ENCODE data around the gene CC2D1A.

CC2D1A gene

DNA sequence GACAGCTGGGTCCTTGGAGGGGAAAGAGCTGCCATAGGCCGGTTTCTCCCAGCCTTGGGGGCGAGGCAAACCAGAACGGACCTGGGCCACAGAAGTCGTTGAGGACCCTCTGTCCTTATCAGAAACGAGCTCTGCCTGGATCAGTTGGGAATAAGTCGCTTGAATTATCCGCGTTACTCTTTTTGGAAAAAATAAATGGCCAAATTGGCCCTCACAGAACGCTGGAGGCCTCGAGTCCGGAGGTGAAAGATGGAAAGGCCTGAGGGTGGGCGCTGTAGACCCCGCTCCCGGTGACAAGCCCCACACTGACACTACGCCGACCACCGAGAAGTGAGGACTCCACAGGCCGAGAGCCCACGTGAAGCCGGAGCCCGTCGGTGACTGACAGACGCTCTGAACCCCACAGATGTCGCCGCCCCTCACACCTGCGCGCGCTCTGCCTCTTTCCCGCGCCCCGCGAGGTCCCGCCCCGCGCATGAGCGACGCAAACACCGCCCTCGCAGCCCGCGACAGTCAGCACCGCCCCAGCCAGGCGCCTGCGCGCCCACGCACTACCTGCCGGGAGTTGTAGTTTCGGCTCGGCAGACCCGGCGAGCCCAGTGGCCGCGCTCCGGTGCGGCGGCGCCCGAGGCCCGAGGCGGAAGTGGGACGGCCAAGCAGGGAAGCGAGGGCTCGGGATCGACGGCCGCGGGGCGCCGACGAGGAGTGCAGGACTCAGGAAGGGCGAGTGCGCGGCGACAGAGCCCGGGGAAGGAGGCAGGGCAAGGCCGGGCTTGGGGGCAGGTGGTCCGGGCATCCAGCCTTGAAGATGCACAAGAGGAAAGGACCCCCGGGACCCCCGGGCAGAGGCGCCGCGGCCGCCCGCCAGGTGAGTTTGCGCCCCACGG, at the start of gene CC2D1A, which contains the start of gene BRME1:
Gene CC2D1A (plus strand): TSS at position 568 of the 887 bp plus-strand sequence. CDS start 241 bp downstream, at position 809.
Gene BRME1 (minus strand): TSS at position 484 of the 887 bp plus-strand sequence. CDS start 1,225 bp downstream, outside the sequence.
- H3K4me1 ChIP-seq (ENCODE audit: control insufficient read depth in 2 of 2, insufficient read depth in 2 of 2, low read length in 2 of 2): peaks cover 15 to 22% of the 10 kb centered on the region in 2 donors
- peaks cover 2 to 7% of the 10 kb centered on the region in 2 donors for H3K36me3 ChIP-seq (ENCODE audit: control insufficient read depth in 2 of 2, insufficient read depth in 2 of 2, low read length in 2 of 2)
- H3K27me3 ChIP-seq (ENCODE audit: control insufficient read depth in 2 of 2, insufficient read depth in 2 of 2, low read length in 2 of 2): no peaks in the 10 kb centered on the region
- peak within 1 kb of the TSS; percentile 73 to 96 for H3K4me3 ChIP-seq (ENCODE audit: low read length in 2 of 2)
- H3K9me3 ChIP-seq (ENCODE audit: control insufficient read depth in 2 of 2, low read length in 2 of 2): no peaks in the 10 kb centered on the region
- H3K9ac ChIP-seq (ENCODE audit: low read depth in 1 of 2, low read length in 2 of 2): peak within 1 kb of the TSS; percentile 72 to 93
- peak within 1 kb of the TSS; percentile 93 to 97 for H3K27ac ChIP-seq (ENCODE audit: low read depth in 2 of 2, low read length in 2 of 2)

DNA sequence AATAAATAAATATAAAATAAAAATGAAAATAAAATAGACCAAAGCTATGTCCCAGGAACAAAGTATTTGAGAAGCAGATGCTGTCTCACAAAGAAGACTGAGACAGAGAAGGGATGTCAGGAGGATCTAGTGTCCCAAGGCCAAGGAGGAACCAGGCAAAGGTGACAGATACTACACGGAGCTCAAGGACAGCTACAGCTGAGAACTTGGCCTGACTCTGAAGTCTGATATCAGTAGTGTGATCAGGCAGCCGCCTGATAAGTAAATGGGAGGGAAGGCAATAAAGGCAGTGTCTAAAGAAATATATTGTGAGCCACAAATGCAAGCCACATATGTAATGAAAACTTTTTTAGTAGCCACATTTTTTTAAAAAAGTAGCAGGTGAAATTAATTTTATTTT, 49.5 kb upstream of the CC2D1A start:
- Histone ChIP-seq H3K36me3 (ENCODE audit: control insufficient read depth in 2 of 2, insufficient read depth in 2 of 2, low read length in 2 of 2) (no peaks in the 10 kb centered on the region), H3K9ac (ENCODE audit: low read depth in 1 of 2, low read length in 2 of 2) (no peak overlapping the region), H3K9me3 (ENCODE audit: control insufficient read depth in 2 of 2, low read length in 2 of 2) (no peaks in the 10 kb centered on the region), H3K27me3 (ENCODE audit: control insufficient read depth in 2 of 2, insufficient read depth in 2 of 2, low read length in 2 of 2) (no peaks in the 10 kb centered on the region), H3K4me1 (ENCODE audit: control insufficient read depth in 2 of 2, insufficient read depth in 2 of 2, low read length in 2 of 2) (peaks cover 11 to 12% of the 10 kb centered on the region in 2 donors), H3K27ac (ENCODE audit: low read depth in 2 of 2, low read length in 2 of 2) (no peak overlapping the region), H3K4me3 (ENCODE audit: low read length in 2 of 2) (no peak overlapping the region)

DNA sequence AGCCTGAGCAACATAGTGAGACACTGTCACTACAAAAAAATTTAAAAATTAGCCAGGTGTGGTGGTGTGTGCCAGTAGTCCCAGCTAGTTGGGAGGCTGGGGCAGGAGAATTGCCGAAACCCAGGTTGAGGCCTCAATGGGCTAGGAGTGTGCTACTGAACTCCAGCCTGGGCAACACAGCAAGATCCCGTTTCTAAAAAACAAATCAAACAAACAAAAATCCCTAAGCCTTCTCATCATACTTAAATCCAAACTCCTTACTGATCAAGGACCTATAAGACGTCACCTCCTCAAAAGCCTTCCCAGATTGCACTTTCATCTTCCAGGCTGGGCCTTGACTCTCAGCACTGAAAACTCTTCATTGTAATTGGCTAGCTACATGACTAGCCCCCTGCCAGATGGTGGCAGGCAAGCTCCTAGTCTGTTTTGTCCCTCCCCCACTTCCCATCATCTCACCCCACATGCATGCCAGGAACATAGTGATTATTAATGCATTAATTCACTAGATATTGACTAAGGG, 46.6 kb upstream of the CC2D1A start:
- Histone ChIP-seq H3K9ac (ENCODE audit: low read depth in 1 of 2, low read length in 2 of 2) (no peak overlapping the region), H3K27ac (ENCODE audit: low read depth in 2 of 2, low read length in 2 of 2) (no peak overlapping the region), H3K36me3 (ENCODE audit: control insufficient read depth in 2 of 2, insufficient read depth in 2 of 2, low read length in 2 of 2) (no peaks in the 10 kb centered on the region), H3K4me3 (ENCODE audit: low read length in 2 of 2) (no peak overlapping the region), H3K9me3 (ENCODE audit: control insufficient read depth in 2 of 2, low read length in 2 of 2) (no peaks in the 10 kb centered on the region), H3K27me3 (ENCODE audit: control insufficient read depth in 2 of 2, insufficient read depth in 2 of 2, low read length in 2 of 2) (no peaks in the 10 kb centered on the region), H3K4me1 (ENCODE audit: control insufficient read depth in 2 of 2, insufficient read depth in 2 of 2, low read length in 2 of 2) (peaks cover 15% of the 10 kb centered on the region in 2 donors)

DNA sequence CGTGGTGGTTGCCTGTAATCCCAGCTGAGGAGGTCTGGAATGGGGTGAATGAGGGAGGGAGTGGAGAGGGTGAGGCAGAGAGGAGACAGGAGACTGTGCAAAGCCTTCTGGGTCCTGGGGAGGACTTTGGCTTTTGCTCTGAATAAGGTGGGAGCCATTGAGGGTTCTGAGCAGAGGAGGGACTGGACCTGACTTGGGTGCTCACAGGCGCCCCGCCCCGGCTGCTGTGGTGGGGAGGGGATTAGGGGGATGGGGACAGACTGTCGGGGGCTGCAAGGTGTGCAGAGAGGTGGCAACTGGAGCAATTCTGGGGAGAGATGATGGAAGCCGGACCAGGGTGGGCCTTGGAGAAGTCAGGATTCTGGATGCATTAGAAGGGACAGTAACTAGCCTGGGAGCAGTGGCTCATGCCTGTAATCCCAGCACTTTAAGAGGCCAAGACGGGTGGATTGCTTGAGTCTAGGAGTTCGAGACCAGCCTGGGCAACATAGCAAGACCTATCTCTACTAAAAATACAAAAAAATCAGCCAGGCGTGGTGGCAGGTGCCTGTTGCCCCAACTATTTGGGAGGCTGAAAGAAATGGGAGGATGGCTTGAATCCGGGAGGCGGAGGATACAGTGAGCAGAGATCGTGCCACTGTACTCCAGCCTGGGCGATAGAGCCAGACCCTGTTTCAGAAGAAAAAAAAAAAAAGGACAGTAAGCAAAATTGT, 45.2 kb upstream of the CC2D1A start:
- Histone ChIP-seq H3K36me3 (ENCODE audit: control insufficient read depth in 2 of 2, insufficient read depth in 2 of 2, low read length in 2 of 2) (no peaks in the 10 kb centered on the region), H3K27me3 (ENCODE audit: control insufficient read depth in 2 of 2, insufficient read depth in 2 of 2, low read length in 2 of 2) (no peaks in the 10 kb centered on the region), H3K9ac (ENCODE audit: low read depth in 1 of 2, low read length in 2 of 2) (peak overlapping the region in 1 of 2 donors; percentile 81), H3K9me3 (ENCODE audit: control insufficient read depth in 2 of 2, low read length in 2 of 2) (no peaks in the 10 kb centered on the region), H3K4me3 (ENCODE audit: low read length in 2 of 2) (no peak overlapping the region), H3K27ac (ENCODE audit: low read depth in 2 of 2, low read length in 2 of 2) (peak overlapping the region; percentile 72 to 88), H3K4me1 (ENCODE audit: control insufficient read depth in 2 of 2, insufficient read depth in 2 of 2, low read length in 2 of 2) (peaks cover 8 to 9% of the 10 kb centered on the region in 2 donors)

DNA sequence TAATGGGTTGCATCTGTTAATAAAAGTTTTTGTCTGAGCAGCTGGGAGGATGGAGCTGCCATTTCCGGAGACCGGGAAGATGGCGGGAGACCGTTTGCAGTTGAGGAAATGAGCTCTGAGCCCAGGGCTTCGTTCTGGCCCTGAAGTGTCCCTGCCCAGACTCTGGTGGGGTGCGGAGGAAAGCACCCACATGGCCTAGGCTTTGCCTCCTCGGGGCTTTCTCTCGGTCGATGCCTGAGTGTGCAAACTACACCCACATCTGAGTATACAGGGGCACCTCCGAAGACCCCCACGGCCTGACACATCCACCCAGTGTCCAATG, 44.6 kb upstream of the CC2D1A start:
- H3K36me3 ChIP-seq (ENCODE audit: control insufficient read depth in 2 of 2, insufficient read depth in 2 of 2, low read length in 2 of 2): no peaks in the 10 kb centered on the region
- no peaks in the 10 kb centered on the region for H3K9me3 ChIP-seq (ENCODE audit: control insufficient read depth in 2 of 2, low read length in 2 of 2)
- peak overlapping the region; percentile 76 to 81 for H3K9ac ChIP-seq (ENCODE audit: low read depth in 1 of 2, low read length in 2 of 2)
- peak overlapping the region; percentile 72 to 88 for H3K27ac ChIP-seq (ENCODE audit: low read depth in 2 of 2, low read length in 2 of 2)
- H3K27me3 ChIP-seq (ENCODE audit: control insufficient read depth in 2 of 2, insufficient read depth in 2 of 2, low read length in 2 of 2): peaks cover under 1 to 2% of the 10 kb centered on the region in 2 donors
- peaks cover 7 to 13% of the 10 kb centered on the region in 2 donors for H3K4me1 ChIP-seq (ENCODE audit: control insufficient read depth in 2 of 2, insufficient read depth in 2 of 2, low read length in 2 of 2)
- H3K4me3 ChIP-seq (ENCODE audit: low read length in 2 of 2): peak overlapping the region; percentile 58 to 74

DNA sequence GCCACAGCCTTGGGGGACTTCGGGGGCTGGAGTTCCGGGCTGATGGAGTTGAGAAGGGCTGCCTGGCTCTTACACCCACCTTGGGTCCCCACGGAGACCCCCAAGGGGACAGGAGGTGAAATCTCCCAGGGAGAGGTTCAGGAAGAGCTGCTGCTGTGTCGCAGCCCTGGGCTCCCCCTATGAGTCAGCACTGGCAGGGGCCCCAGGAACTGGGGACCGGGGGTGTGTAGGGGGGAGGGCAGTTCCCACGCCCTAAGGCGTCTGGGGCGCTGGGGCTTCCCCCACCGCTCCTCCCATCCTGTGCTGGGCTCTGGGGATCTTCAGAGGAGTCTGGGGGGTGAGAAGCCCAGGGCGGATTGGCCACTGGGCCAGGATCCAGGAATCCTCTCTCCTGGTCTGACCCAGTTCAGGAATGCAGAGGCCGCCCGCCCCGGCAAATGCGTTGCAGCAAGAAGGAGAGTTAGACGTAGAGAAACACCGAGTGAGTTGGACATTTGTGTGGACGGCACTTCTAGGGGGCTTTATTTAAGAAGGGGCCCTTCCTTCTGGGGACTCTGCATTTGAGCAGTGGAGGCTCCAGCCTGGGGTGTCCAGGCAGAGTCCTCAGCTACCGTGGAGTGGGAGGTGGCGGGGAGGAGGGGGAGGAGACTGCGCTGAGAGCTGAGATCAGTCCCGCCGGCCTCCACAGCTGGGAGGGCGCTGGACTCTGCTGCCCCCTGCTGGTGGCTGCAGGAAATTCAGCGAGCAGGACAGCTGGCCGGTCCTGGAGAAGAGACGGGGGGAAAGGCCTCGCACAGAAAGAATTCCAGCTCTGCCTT, 44.1 kb upstream of the CC2D1A start:
- Histone ChIP-seq H3K27me3 (ENCODE audit: control insufficient read depth in 2 of 2, insufficient read depth in 2 of 2, low read length in 2 of 2) (peaks cover 3 to 4% of the 10 kb centered on the region in 2 donors), H3K27ac (ENCODE audit: low read depth in 2 of 2, low read length in 2 of 2) (peak overlapping the region; percentile 72 to 88), H3K9me3 (ENCODE audit: control insufficient read depth in 2 of 2, low read length in 2 of 2) (no peaks in the 10 kb centered on the region), H3K36me3 (ENCODE audit: control insufficient read depth in 2 of 2, insufficient read depth in 2 of 2, low read length in 2 of 2) (no peaks in the 10 kb centered on the region), H3K4me1 (ENCODE audit: control insufficient read depth in 2 of 2, insufficient read depth in 2 of 2, low read length in 2 of 2) (peaks cover 7 to 15% of the 10 kb centered on the region in 2 donors), H3K9ac (ENCODE audit: low read depth in 1 of 2, low read length in 2 of 2) (peak overlapping the region; percentile 76 to 81), H3K4me3 (ENCODE audit: low read length in 2 of 2) (peak overlapping the region; percentile 58 to 74)

DNA sequence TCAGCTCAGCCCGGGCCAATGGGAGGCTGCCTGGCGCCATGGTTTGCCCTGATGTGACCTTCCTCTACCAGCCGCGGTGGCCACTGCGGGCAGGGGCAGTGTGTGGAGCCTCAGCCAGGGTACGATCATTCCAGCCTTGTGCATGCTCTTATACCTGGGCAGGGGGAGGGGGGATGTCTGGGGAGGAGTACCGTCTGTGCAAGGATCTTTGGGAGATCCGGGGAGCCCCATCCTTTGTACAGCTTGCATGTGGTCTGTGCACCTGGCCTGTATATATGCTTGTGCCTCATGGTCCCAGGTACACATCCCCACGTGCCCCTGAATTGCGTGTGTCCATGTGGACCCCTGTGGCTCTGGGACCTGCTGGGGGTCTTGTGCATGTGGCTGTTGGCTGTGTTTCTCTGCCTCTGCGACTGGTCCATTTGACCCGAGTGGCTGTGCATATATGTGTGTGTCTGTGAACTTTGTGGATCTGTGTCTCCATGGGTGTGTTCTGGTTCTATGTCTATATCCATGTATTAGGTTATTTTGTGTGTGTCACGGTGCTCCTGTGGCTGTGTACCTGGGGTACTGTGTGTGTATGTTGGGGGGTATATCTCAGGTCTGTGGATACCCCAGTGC, 41.8 kb upstream of the CC2D1A start:
- H3K9ac ChIP-seq (ENCODE audit: low read depth in 1 of 2, low read length in 2 of 2): peak overlapping the region in 1 of 2 donors; percentile 34
- peaks cover 3 to 4% of the 10 kb centered on the region in 2 donors for H3K27me3 ChIP-seq (ENCODE audit: control insufficient read depth in 2 of 2, insufficient read depth in 2 of 2, low read length in 2 of 2)
- H3K36me3 ChIP-seq (ENCODE audit: control insufficient read depth in 2 of 2, insufficient read depth in 2 of 2, low read length in 2 of 2): no peaks in the 10 kb centered on the region
- peaks cover 7 to 15% of the 10 kb centered on the region in 2 donors for H3K4me1 ChIP-seq (ENCODE audit: control insufficient read depth in 2 of 2, insufficient read depth in 2 of 2, low read length in 2 of 2)
- no peak overlapping the region for H3K4me3 ChIP-seq (ENCODE audit: low read length in 2 of 2)
- H3K9me3 ChIP-seq (ENCODE audit: control insufficient read depth in 2 of 2, low read length in 2 of 2): no peaks in the 10 kb centered on the region
- H3K27ac ChIP-seq (ENCODE audit: low read depth in 2 of 2, low read length in 2 of 2): no peak overlapping the region

DNA sequence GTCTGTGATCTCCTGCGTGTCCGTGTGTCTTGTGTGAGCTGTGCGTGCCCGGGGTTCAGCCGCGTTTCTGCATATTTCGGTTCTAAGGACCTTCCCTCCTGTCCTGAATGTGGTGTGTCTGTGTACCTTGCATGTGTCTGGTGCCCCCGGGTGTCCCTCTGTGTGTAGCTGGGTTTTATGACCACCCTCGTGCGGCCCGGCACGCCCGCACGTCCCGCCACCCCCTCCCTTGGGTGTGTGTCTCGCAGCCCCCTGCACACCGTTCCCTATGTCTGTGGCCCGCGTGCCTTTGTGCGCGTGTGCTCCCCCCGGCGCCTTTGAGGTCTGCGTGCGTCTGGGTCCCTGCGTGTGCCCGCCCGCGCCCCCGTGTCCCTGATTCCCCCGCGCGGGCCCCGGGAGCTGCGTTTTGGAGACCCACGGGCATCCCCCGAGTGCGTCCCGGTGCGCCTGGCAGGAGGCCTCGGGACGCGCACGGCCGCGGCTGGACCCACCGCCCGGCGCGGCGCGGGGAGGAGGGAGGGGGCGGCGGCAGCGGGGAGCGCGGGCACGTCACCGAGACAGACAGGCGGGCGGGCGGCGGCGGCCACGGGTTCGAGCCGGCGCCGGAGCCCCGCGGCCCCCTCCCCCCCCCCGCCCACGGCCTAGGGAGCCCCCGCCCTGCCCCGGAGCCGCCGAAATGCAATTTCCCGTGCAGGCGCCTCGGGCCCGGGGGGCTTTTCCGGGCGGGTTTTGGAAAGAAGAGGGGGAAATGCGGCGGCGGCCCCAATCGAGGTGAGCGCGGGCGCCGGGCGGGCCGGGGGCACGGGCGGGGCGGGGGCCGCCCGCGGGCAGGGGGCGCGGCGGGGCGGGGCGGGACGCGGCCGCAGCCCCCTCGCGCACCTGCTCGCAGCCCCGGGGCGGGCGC, 41.1 kb upstream of the CC2D1A start:
- Histone ChIP-seq H3K4me3 (ENCODE audit: low read length in 2 of 2) (no peak overlapping the region), H3K27me3 (ENCODE audit: control insufficient read depth in 2 of 2, insufficient read depth in 2 of 2, low read length in 2 of 2) (peaks cover 3 to 4% of the 10 kb centered on the region in 2 donors), H3K36me3 (ENCODE audit: control insufficient read depth in 2 of 2, insufficient read depth in 2 of 2, low read length in 2 of 2) (no peaks in the 10 kb centered on the region), H3K4me1 (ENCODE audit: control insufficient read depth in 2 of 2, insufficient read depth in 2 of 2, low read length in 2 of 2) (peaks cover 7 to 15% of the 10 kb centered on the region in 2 donors), H3K27ac (ENCODE audit: low read depth in 2 of 2, low read length in 2 of 2) (no peak overlapping the region), H3K9ac (ENCODE audit: low read depth in 1 of 2, low read length in 2 of 2) (peak overlapping the region in 1 of 2 donors; percentile 34), H3K9me3 (ENCODE audit: control insufficient read depth in 2 of 2, low read length in 2 of 2) (no peaks in the 10 kb centered on the region)
